T-helper 2 cell treated with Interferon-gamma antibody and Interleukin-4, amounts not matched to agents 100 ng/mL and 5 ng/mL, for 36 hours (primary cell): ENCODE measurements around the gene DTNBP1. TPM values are rescaled to one million over a fixed set of nuclear protein-coding genes. Genes with fewer than 3 reads are reported as not detected.

Experiments
- intact Hi-C: fragments of 100-400 bp; cut with micrococcal nuclease; formaldehyde crosslinking; loops from one replicate; pipeline ENCODE4 v1.15.1; 2023
- total RNA-seq: library from RNA; stranded (reverse); gene quantifications from 2 replicates; pipeline ENCODE4 v1.2.3, GENCODE V29; 2022

DTNBP1 gene
- total RNA-seq, 1 donor from 2014 or later = 25.3 TPM

DNA sequence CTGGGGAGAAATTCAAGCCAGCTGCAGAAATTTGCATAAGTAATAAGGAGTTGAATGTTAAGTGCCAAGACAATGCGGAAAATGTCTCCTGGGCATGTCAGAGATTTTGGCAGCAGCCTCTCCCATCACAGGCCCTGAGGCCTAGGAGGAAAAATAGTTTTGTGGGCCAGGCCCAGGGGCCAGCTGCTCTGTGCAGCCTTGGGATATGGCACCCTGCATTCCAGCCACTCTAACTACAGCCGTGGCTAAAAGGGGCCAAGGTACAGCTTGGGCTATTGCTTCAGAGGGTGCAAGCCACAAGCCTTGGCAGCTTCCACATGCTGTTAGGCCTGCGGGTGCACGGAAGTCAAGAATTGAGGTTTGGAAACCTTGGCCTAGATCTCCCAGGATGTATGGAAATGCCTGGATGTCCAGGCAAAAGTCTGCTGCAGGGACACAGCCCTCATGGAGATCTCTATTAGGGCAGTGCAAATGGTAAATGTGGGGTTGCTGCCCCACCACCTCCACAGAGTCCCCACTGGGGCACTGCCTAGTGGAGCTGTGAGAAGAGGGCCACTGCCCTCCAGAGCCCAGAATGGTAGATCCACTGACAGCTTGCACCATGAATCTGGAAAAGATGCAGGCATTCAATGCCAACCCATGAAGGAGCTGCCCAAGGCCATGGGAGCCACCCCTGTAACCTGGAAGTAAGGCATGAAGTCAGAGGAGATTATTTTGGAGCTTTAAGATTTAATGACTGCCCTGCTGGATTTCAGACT, 126.5 kb downstream of the DTNBP1 start:
- intact Hi-C loops = no loop called here

DNA sequence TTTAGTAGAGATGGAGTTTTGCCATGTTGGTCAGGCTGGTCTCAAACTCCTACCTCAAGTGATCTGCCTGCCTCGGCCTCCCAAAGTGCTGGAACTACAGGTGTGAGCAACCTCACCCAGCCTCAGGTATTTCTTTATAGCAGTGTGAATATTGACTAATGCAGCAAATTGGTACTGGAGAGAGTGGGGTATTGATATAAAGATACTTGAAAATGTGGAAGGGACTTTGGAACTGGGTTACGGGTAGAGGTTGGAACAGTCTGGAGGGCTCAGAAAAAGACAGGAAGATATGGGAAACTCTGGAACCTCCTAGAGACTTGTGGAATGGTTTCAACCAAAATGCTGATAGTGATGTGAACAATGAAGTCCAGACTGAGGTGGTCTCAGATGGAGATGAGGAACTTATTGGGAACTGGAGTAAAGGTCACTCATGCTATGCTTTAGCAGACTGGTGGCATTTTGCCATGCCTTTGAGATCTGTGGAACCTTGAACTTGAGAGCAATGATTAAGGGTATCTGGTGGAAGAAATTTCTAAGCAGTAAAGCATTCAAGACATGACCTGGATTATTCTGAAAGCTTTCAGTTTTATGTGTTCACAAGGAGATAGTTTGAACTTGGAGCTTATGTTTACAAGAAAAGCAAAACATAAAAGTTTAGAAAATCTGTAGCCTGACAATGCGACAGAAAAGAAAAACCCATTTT, 127.2 kb downstream of the DTNBP1 start:
- intact Hi-C loops = no loop called here

GRCh38 chr6:15534974-15535373, 127.9 kb downstream of the DTNBP1 start:
- intact Hi-C loops = no loop called here

DNA sequence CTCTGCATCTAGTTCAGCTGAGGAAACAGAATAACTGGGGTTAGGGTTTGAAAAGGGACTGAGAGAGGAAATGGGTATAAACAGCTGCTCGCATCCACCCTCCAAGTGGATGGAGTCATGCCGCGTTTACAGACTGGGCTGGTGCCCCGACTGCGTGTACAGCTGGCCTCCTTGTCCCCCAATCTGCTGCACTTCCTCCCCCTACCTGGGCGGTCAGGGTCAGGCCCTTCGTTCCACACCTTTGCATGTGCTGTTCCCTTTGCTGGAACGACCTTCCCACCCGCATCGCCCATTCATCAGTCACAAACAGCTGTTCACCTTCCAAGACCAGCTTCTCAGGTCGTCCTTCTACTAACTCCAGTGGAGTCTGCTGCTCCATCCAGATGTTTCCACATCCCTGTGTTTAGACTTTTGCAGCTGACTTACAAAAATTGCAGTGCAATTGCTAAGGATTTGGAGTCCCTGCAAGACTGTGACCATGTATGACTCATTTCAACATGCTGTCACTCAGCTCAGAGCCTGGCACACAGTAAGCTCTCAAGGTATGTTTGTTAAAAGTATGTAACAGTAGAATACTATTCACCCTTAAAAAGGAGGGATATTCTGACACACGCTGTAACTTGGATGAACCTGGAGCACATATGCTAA, 129.3 kb downstream of the DTNBP1 start:
- intact Hi-C loops = no loop called here

GRCh38 chr6:15531973-15532372, 130.9 kb downstream of the DTNBP1 start:
- intact Hi-C loops = no loop called here

DNA sequence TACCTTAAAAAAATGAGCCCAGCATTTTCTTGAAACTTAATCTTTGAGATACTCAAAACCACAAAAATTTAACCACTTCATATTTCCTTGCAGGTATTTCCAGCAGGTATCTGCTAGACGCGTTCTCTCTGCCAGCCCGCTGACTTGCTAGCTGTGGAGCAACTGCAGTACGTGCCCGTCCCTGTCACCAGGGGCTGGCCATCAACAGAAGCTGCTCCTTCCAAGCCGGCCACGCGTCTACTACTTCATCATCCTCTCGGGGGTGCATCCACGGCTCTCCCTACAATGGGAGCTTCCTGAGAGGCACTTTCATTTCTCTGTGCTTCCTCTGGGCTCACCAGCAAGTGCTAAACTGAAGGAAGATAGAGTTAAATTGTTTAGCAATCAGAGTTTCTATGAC, 132.4 kb downstream of the DTNBP1 start:
- intact Hi-C loops = no loop called here

DNA sequence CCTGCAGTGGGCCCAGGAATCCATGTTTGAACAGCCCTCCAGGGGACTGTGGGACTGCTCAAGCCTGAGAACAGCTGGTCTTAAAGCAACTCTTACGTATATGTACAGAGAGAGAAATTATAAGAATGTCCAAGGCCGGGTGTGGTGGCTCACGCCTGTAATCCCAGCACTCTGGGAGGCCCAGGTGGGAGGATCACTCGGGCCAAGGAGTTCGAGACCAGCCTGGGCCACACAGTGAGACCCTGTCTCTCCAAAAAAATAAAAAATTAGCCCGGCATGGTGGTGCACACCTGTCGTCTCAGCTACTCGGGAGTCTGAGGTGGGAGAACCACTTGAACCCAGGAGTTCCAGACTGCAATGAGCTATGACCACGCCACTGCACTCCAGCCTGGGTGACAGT, 134.0 kb downstream of the DTNBP1 start:
- intact Hi-C loops = no loop called here

DNA sequence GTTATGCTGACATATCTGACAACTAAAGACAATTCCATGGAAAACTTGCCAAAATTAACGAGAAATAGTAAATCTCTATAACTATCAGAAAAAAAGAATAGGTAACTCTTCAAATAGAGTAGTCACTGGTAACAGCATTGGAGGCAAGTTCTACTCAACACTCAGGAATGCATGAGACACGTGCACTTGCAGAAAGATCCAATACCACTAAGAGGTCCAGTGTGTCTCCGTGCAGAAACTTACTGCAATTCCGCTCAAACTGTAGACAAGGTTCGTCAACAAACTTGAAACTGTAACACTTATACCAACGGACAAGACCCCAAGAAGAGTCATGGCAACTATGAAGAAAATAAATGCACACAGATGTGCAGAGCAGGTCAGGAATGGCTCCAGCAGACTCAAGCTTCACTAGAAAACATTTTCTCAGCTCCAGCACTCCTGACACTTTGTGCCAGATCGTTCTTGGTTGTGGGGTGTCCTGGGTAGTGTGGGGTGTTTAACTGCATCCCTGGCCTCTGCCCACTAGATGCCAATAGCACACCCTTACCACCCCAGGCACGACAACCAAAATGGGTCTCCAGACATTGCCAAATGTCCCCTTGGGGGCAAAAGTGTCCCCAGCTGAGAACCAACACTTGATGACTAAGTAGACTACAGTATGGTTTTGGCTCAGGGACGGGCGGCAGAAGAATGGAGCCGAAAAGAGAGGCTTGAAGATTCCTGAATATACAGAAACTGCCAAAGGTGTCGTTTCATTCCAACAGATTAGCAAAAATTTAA, 134.8 kb downstream of the DTNBP1 start:
- intact Hi-C loops = no loop called here

DNA sequence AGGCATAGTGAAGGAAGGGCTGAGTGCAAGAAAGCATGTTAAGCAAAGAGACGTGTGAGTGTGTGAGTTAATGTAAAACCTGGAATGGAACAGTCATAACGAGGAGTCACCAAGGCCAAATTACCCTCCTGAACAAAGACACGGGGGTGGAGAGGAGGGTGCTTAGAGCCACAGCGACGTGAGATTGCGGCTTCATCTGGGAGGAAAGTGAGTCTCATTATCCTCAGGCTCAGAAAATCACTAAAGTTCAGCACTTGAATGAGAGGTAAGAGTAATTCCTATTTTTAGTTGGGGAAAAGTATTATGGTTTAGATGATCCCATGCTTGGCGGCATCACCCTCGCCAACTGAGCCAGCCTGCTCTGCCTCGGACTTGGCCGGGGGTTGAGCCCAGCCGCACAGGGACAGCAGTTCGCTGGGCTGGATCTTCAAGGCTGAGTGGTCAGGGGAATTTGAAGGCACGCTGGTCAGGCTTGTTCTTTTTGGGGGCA, 136.6 kb downstream of the DTNBP1 start:
- intact Hi-C loops = no loop called here

DNA sequence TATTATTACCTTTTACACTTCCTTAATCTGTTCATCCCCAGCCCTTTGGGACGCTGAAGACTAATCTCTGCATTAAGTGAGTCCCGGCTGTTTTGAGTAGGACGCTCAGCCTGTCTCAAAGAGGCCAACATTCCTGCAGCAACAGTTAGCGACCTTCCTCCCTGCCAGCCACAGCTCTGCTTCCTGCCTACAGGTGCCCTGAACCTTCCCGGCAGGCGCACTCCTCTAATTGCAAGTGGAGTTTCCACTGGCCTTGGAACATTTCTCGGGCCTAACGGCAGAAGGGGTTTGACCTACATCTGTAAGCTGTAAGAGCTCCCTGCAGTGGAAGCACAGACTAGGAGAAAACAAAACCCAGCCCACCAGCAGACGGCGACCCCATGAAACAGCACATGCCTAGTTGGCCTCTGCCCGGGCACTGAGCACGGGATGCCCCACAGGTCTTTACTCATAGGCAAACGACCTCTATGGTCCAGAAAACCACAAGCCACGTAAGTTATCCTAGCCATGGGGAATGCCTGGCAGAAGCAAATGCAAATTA, 137.9 kb downstream of the DTNBP1 start:
- intact Hi-C loops = no loop called here

DNA sequence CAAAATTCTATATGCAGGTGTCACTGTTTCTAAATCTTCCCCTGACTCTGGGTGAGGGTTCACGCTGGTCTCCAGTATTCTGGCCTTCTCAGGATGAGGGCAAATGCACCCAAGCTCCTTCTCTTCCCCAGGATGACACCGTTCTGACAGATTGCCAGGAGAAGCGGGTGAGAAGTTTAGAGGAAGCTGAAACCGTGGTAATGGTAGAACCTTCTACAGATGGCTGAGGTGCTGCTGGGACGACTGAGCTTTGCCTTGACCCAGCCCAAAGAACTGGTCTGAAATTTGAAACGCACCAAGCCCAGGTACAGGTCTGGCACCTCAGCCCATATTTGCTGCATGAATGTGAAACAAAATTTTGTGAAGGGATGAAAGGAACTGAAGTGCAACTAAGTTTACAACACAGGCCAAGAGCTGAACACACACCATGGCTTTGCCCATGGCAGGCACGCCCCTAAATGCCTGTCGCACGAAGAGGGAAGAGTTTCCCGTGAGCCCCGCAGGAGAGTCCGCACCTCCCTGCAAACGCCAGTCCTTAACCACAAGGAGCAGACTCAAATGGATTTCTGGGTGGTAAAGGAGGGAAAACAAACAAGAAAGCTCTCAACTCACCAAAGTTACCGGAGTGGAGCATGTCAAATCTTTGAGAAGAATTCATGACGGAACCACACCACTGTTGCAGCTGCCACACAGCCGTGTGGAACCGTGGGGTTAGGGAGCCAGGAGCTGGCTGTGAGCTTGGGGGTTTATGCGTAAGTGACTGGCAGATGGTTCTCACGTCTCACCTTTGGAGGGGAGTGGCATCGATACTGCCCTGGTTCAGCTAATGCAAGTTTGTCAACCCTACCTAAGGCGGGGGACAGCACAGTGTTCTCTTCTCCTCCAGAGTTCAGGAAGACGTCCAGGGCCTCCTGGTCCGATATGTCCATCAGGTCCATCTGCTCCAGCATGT, 138.9 kb downstream of the DTNBP1 start:
- intact Hi-C loops = no loop called here

- intact Hi-C loops = no loop called here
Measured at GRCh38 chr6:15522856-15523529, 139.8 kb downstream of the DTNBP1 start.

- intact Hi-C loops = no loop called here
Measured at GRCh38 chr6:15522427-15522826, 140.4 kb downstream of the DTNBP1 start.

GRCh38 chr6:15522026-15522425, 140.8 kb downstream of the DTNBP1 start:
- intact Hi-C loops = no loop called here

DNA sequence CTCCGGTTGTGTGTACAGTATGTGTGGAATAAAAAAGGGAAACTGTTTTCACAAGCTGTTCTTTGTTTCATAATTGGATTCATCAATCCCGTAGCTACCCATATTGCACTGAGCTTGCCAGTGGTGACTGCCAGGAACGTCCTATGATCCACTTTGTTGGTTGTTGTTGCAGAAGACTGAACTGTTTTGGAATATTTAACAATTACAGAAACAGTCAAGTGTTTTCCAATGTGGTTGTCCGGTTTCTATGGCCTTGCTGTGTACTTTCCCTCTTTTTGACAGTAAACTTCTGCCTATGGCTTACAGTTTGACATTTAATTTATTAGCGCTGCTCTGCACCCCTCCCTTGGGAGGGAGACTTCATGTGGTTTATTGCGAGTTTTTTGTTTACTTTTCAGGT, 141.2 kb downstream of the DTNBP1 start:
- intact Hi-C loops = no loop called here

DNA sequence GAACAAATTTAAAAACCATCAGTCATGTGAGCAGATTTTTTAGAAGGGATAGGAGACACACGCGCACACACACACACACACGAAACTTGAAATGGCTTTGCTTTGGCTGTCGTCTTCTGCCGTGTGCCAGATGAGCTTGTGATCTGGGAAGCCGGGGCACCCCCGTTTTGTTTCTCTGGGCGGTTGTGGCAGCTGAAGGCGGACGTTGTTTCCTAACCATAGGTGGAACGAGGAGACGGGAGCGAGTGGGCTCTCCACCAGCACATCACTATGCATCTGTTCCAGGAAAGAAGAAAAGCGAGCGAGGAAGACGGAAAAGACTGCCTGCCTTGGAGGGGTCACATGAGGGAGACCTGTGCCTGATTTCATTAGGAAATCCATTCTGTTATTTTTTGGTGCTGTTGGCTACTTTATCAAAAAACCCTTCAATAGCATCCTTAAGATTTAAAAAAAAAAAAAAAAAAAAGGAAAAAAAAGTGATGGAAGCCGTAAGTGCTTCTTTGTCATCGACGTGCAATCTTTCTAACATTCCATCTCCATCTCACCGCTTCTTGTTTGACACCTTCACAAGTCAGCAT, 142.1 kb downstream of the DTNBP1 start:
- intact Hi-C loops = no loop called here

DNA sequence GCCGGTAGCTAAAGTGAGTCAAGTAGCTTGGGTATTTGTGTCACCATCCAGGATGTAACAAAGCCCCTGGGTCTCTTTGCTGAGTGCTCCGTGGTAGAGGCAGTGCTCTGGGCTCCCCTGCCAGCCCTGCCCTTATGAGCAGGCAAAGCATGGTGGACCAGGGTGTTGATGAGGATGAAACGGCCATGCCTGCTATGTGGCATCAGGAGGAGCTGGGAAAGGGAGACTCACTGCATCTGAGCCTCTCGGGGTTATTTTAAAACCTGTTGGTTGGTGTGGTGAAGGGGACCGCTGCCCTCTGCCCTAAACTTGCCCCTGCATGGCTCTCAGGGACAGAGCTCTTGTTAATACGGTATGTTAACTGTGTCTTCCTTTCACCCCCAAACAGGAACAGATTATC, 143.1 kb downstream of the DTNBP1 start:
- intact Hi-C loops = no loop called here

DNA sequence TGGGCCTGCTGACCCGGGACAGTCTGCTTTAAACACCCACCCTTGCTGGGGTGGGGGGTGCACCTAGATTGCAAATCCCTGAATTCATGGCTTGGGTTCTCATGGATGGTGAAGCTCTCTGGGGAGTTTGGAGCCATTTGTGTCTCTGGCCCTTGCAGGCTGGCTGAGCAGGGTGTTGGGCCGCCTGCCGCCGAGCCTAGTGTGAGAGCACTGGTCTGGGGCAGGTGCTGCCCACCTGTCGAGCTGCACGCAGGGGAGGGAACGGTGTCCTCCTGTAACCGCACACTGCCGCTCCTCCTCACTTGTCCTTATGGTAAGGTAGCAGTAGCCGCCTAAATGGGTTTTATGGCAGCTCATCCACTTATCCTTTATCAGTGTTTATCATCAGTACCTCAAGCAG, 143.9 kb downstream of the DTNBP1 start:
- intact Hi-C loops = no loop called here

GRCh38 chr6:15518057-15518456, 144.8 kb downstream of the DTNBP1 start:
- intact Hi-C loops = no loop called here
